Activated naive CD4-positive, alpha-beta T cell treated with anti-CD3 and anti-CD28 coated beads for 36 hours (primary cell): ENCODE measurements around the gene UBE2G2. TPM values are rescaled to one million over a fixed set of nuclear protein-coding genes. Genes with fewer than 3 reads are reported as not detected.

ENCODE experiments used
- CTCF ChIA-PET: fragments of 350-600 bp; sonication (Branson Sonifier 250); formaldehyde crosslinking; loops from one replicate; lab custom pipeline; 2021; ENCODE audit warnings: antibody characterized with exemption; lab: Charles Lee
- DNase-seq: peaks from one replicate; pipeline ENCODE4 v3.0.0-alpha.2; 2020
- H3K27ac Mint-ChIP-seq: one replicate; pipeline ENCODE4 v1.8.0; 2021; ENCODE audit warnings: mild to moderate bottlenecking, mixed read lengths
- H3K27me3 Mint-ChIP-seq: one replicate; pipeline ENCODE4 v1.8.0; 2021; ENCODE audit warnings: low read depth, mixed read lengths
- H3K36me3 Mint-ChIP-seq: one replicate; pipeline ENCODE4 v1.8.0; 2021; ENCODE audit warnings: low read depth, mixed read lengths
- H3K4me1 Mint-ChIP-seq: one replicate; pipeline ENCODE4 v1.8.0; 2021; ENCODE audit warnings: low read depth, mixed read lengths
- H3K4me3 Mint-ChIP-seq: one replicate; pipeline ENCODE4 v1.8.0; 2021; ENCODE audit warnings: mild to moderate bottlenecking, moderate library complexity, mixed read lengths
- H3K9me3 Mint-ChIP-seq: one replicate; pipeline ENCODE4 v1.8.0; 2021; ENCODE audit warnings: mixed read lengths
- intact Hi-C: fragments of 100-400 bp; cut with micrococcal nuclease; formaldehyde crosslinking; loops from one replicate; pipeline ENCODE4 v1.15.1; 2023
- total RNA-seq, 2 experiments: library from RNA; stranded (reverse); gene quantifications; one replicate each; pipeline ENCODE4 v1.2.3, GENCODE V29; 2021

UBE2G2 gene
- total RNA-seq, 2 experiments from 2014 or later: 94.0 to 95.2 TPM

DNA sequence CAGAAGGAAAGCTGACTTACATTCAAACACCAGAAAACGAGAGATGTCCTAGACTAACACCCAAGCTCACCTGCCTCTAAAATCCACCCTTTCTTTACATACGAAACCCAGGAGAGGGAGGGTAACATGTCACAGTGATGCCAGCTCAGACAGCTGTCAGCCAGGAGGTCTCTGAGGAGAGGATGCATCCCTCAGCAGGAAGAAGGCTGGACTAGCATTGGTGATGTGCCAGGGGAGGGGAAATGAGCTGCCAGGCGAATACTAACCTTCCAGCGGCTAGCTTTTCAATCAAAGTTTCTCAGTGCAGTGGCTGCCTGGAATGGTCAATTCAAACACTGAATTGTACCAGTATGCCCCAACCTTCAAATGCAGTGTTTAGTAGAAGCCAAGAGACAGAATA is 3.6 kb upstream of the UBE2G2 start:
- H3K9me3 Mint-ChIP-seq: no peaks in the 10 kb centered on the region
- no peak overlapping the region for H3K27ac Mint-ChIP-seq
- H3K27me3 Mint-ChIP-seq: no peaks in the 10 kb centered on the region
- intact Hi-C loops: no loop called here
- no peak overlapping the region for H3K4me3 Mint-ChIP-seq
- peaks cover 39% of the 10 kb centered on the region for H3K36me3 Mint-ChIP-seq
- DNase-seq: no peak
- CTCF ChIA-PET: no interaction called here
- peaks cover 36% of the 10 kb centered on the region for H3K4me1 Mint-ChIP-seq

DNA sequence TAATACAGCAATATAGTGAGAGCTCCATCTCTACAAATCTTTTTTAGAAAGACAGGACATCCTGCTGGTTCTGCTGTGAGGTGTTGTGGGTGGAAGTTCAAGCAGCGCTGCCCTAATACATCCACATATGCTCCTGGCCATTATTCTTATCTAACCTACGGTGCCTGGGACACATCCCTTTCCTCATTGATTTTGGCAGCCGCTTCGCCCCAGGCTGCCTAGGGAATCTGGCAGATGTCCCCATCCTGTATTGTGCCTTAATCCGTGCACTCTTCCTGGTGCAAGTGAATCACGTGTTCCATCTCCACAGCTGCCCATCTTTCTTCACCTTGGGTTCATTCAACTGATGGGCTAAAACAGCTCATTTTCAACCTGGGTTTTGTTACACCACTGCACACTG is 3.1 kb upstream of the UBE2G2 start:
- intact Hi-C loops: no loop called here
- Mint-ChIP-seq H3K4me3 (no peak overlapping the region), H3K36me3 (peaks cover 41% of the 10 kb centered on the region), H3K27ac (no peak overlapping the region), H3K9me3 (no peaks in the 10 kb centered on the region), H3K4me1 (peaks cover 36% of the 10 kb centered on the region), H3K27me3 (no peaks in the 10 kb centered on the region)
- CTCF ChIA-PET: interaction anchor here (2.3 kb wide), 1 partner anchor 11 kb away, joined by 8 read pairs; no protein-coding TSS in a partner anchor
- DNase-seq: no peak

DNA sequence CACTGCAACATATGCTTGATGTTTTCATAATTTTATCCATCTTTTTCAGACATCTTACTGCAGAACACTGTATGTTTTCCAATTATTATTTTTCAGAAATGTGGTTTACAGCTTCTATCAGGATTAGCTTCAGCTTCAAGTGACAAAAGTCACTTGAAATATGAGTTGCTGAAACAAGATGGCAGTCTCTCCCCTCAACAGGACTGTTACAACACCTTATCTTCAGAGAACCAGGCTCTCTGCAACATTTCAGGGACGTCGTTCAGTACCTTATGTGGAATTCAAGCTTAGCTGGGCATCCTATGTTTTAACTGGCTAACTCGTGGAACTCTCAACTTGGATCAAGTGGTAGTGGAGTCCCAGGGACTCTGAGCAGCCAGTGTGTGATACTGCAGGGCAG is 2.0 kb upstream of the UBE2G2 start:
- CTCF ChIA-PET: interaction anchor here (1.2 to 2.3 kb wide), 3 partner anchors 10 to 129 kb away, joined by 3 to 8 read pairs (median 5); no protein-coding TSS in a partner anchor
- Mint-ChIP-seq H3K27me3 (no peaks in the 10 kb centered on the region), H3K27ac (no peak overlapping the region), H3K4me1 (peaks cover 47% of the 10 kb centered on the region), H3K36me3 (peaks cover 43% of the 10 kb centered on the region), H3K4me3 (peak overlapping the region; percentile 83), H3K9me3 (no peaks in the 10 kb centered on the region)
- no peak for DNase-seq
- intact Hi-C loops: no loop called here

DNA sequence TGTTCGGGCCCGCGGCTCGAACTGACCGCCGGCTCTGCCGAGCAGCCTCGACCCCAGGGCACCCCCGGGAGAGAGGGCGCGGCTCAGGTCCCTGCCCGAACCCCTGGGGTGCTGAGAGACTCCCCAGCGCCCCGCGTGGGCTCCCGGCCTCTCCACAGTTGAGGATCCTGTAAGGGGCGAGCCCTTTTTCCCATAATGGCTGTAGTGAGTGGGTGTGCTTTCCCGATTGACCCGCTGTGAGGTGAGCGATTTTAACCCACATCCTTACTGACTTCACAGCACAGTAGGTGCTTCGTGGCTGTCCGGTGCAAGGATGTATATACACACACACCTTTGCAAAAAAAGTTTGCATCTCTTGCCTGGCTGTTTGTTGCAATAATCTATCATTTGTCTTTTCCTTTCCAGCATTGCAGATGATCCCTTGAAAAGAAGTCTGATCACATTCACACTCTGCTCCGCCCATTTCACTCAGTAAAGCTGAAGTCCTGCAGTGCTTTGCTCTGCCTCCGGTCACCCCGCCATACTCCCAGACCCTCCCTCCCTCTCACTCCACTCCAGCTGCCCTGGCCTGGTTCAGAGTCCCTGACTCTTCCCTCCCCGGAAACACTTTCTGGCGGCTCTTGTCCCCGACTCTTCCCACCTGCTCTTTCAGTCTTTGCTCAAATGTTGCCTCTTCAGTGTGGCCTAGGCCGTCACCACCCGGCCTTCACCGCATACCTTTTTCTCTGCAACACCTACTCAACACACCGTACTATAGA is 955 bp upstream of the UBE2G2 start:
- Mint-ChIP-seq H3K4me3 (peak overlapping the region; percentile 83), H3K36me3 (peaks cover 51% of the 10 kb centered on the region), H3K27ac (peak overlapping the region; percentile 52), H3K4me1 (peaks cover 55% of the 10 kb centered on the region), H3K27me3 (no peaks in the 10 kb centered on the region), H3K9me3 (no peaks in the 10 kb centered on the region)
- DNase-seq: no peak
- CTCF ChIA-PET: interaction anchor here (0.6 to 2.3 kb wide), 7 partner anchors 9 to 130 kb away, joined by 3 to 9 read pairs (median 3); no protein-coding TSS in a partner anchor
- intact Hi-C loops: no loop called here

DNA sequence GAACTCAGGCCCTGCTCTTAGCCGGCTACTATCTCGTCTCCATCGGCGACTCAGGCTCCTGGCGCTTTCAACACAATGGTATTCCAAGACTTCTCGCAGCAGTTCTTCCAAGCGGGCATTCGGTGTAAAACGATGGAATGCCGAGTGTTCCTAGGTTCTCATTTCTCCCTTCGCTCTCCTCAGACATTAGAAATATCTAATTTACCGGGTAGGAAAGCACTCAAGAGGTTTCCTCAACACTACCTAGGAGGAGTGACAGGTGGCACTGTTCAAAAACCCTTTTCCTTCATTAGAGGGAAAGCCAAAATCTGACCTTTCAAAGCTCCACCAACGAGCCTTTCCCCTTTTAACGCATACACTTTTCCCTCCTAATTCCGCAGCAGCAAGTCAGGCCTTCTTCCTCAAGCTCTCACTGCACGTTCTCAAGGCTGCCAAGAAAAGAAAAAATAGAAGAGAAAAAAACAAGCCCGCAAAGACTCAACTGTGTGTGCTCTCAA is 601 bp downstream of the UBE2G2 start:
- intact Hi-C loops: loop anchor here (1.0 to 2.0 kb wide), 3 partner anchors 16 to 126 kb away; no protein-coding TSS in a partner anchor
- CTCF ChIA-PET: interaction anchor here (0.7 to 4.0 kb wide), 25 partner anchors 8 to 329 kb away, joined by 3 to 34 read pairs (median 4); partner anchors contain the start of genes ITGB2 and SUMO3
- H3K4me1 Mint-ChIP-seq: peaks cover 65% of the 10 kb centered on the region
- H3K36me3 Mint-ChIP-seq: peaks cover 47% of the 10 kb centered on the region
- H3K9me3 Mint-ChIP-seq: no peaks in the 10 kb centered on the region
- H3K4me3 Mint-ChIP-seq: peak overlapping the region; percentile 98
- DNase-seq: peak; percentile 40
- H3K27me3 Mint-ChIP-seq: no peaks in the 10 kb centered on the region
- peak overlapping the region; percentile 83 for H3K27ac Mint-ChIP-seq

DNA sequence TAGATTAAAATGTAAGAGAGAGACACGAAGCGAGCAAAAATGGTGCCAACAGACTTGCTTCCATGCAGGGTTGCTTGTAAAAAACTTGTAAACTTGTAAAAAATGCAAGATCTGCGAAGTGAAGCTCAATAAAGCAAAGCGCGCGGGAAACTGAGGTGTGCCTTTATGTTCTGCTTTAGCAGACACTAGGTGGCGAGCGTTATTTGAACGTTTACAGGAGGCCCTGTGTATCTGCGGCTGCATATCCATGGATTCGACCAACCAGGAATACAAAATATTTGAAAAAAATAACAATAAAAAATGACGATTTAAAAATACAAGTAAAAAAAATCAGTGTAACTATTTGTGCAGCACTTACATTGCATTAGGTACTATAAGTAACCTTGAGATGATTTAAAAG is 1.5 kb downstream of the UBE2G2 start:
- Mint-ChIP-seq H3K4me3 (peak overlapping the region; percentile 98), H3K9me3 (no peaks in the 10 kb centered on the region), H3K27ac (peak overlapping the region; percentile 21), H3K36me3 (peaks cover 44% of the 10 kb centered on the region), H3K27me3 (no peaks in the 10 kb centered on the region), H3K4me1 (peaks cover 72% of the 10 kb centered on the region)
- CTCF ChIA-PET: interaction anchor here (0.6 to 4.0 kb wide), 20 partner anchors 9 to 330 kb away, joined by 3 to 34 read pairs (median 5); no protein-coding TSS in a partner anchor
- peak; percentile 30 for DNase-seq
- intact Hi-C loops: loop anchor here (2.0 kb wide), 1 partner anchor 127 kb away; no protein-coding TSS in a partner anchor

DNA sequence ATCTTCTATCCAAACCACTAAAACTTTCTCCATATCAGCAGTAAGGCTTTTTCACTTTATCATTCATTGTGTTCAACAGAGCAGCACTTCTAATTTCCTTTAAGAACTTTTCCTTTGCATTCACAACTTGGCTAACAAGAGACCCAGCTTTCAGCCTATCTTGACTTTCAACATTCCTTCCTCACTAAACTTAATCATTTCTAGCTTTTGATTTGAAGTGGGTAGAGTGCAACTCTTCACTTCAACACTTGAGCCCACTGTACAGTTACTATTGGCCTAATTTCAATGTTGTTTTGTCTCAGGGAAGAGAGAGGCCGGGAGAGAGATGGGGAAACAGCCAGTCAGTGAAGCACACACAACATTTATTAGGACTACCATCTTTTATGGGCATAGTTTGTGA is 2.0 kb downstream of the UBE2G2 start:
- Mint-ChIP-seq H3K27me3 (no peaks in the 10 kb centered on the region), H3K36me3 (peaks cover 41% of the 10 kb centered on the region), H3K27ac (peak overlapping the region; percentile 21), H3K4me3 (peak overlapping the region; percentile 26), H3K4me1 (peaks cover 72% of the 10 kb centered on the region), H3K9me3 (no peaks in the 10 kb centered on the region)
- no peak for DNase-seq
- intact Hi-C loops: loop anchor here (1.0 to 2.0 kb wide), 2 partner anchors 47 to 127 kb away; no protein-coding TSS in a partner anchor
- CTCF ChIA-PET: interaction anchor here (0.6 to 4.0 kb wide), 13 partner anchors 8 to 289 kb away, joined by 3 to 34 read pairs (median 6); no protein-coding TSS in a partner anchor

DNA sequence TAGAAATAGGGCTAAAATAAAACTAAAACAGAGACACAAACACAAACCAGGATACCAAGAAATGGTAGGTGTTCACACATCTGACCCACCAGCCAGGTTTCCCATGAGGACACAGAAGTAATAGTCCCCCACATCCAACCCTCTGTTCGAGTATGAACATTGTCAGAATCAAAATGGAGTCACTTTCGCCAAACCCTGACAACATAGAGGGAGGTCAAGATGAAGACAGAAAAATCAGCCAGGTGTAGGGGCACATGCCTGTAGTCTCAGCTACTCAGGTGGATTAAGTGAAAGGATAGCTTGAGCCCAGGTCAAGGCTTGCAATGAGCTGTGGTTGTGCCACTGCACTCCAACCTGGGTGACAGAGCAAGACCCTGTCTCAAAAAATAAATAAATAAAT is 3.8 kb downstream of the UBE2G2 start:
- CTCF ChIA-PET: no interaction called here
- Mint-ChIP-seq H3K4me3 (no peak overlapping the region), H3K27me3 (no peaks in the 10 kb centered on the region), H3K9me3 (no peaks in the 10 kb centered on the region), H3K4me1 (peaks cover 71% of the 10 kb centered on the region), H3K27ac (no peak overlapping the region), H3K36me3 (peaks cover 29% of the 10 kb centered on the region)
- DNase-seq: no peak
- intact Hi-C loops: no loop called here

DNA sequence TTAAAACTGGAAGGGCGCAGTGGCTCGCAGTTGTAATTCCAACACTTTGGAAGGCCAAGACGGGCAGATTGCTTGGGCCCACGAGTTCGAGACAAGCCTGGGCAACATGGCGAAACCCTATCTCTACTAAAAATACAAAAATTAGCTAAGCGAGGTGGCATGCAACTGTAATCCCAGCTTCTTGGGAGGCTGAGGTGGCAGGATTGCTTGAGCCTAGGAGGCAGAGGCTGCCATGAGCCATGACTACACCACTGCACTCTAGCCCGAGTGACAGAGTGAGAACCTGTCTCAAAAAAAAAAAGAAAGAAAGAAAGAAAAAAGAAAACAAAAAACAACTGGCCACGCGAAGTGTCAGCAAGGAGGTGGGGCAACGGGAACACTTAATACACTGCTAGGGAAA is 6.3 kb downstream of the UBE2G2 start:
- Mint-ChIP-seq H3K4me3 (no peak overlapping the region), H3K36me3 (peaks cover 33% of the 10 kb centered on the region)
- intact Hi-C loops: no loop called here

DNA sequence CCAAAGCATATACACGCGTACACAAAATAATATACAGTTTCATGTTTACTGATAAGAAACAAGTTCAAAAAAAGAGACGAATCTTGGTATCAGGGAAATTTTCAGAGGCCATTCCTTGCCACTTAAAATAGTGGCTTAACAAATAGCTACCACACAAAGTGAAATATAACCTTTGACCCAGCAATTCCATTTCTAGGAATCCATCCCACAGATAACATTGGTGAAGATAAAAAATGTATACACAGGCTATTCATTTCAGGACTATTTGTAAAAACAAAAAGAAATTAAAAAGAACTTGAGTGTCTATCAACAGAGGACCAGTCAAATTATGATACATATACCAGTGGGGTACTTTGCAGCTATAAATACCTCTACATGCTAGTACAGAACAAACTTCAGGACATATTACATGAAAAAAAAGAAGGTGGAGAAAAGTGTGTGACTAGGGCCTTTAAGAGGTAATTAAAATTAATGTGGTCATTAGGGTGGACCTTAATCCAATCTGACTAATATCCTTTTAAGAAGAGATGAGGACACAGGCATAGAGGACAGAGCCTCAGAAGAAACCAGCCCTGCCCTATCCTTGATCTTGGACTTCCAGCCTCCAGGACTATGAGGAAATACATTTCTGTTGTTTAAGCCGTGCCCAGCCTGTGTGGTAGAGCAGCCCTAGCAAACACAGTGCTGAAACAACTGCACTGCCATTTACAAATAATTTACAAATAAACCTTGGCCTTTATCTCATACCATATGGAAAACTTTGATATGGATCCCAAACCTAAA is 7.8 kb downstream of the UBE2G2 start:
- H3K27ac Mint-ChIP-seq: peak overlapping the region; percentile 19
- peaks cover 25% of the 10 kb centered on the region for H3K36me3 Mint-ChIP-seq
- no peaks in the 10 kb centered on the region for H3K27me3 Mint-ChIP-seq
- peaks cover 72% of the 10 kb centered on the region for H3K4me1 Mint-ChIP-seq
- no peak for DNase-seq
- no peaks in the 10 kb centered on the region for H3K9me3 Mint-ChIP-seq
- no peak overlapping the region for H3K4me3 Mint-ChIP-seq
- CTCF ChIA-PET: interaction anchor here (0.6 to 2.0 kb wide), 33 partner anchors 7 to 310 kb away, joined by 3 to 27 read pairs (median 4); partner anchors contain the start of genes KRTAP12-2, SUMO3 and UBE2G2
- intact Hi-C loops: loop anchor here (1.0 kb wide), 2 partner anchors 51 to 283 kb away; no protein-coding TSS in a partner anchor

More for the DNA sequence above, 6.3 kb downstream of the UBE2G2 start:
- no peaks in the 10 kb centered on the region for H3K9me3 Mint-ChIP-seq
- H3K4me1 Mint-ChIP-seq: peaks cover 76% of the 10 kb centered on the region
- DNase-seq: no peak
- no peak overlapping the region for H3K27ac Mint-ChIP-seq
- CTCF ChIA-PET: interaction anchor here (0.8 to 1.0 kb wide), 2 partner anchors 80 to 284 kb away, joined by 3 to 4 read pairs; no protein-coding TSS in a partner anchor
- H3K27me3 Mint-ChIP-seq: no peaks in the 10 kb centered on the region

DNA sequence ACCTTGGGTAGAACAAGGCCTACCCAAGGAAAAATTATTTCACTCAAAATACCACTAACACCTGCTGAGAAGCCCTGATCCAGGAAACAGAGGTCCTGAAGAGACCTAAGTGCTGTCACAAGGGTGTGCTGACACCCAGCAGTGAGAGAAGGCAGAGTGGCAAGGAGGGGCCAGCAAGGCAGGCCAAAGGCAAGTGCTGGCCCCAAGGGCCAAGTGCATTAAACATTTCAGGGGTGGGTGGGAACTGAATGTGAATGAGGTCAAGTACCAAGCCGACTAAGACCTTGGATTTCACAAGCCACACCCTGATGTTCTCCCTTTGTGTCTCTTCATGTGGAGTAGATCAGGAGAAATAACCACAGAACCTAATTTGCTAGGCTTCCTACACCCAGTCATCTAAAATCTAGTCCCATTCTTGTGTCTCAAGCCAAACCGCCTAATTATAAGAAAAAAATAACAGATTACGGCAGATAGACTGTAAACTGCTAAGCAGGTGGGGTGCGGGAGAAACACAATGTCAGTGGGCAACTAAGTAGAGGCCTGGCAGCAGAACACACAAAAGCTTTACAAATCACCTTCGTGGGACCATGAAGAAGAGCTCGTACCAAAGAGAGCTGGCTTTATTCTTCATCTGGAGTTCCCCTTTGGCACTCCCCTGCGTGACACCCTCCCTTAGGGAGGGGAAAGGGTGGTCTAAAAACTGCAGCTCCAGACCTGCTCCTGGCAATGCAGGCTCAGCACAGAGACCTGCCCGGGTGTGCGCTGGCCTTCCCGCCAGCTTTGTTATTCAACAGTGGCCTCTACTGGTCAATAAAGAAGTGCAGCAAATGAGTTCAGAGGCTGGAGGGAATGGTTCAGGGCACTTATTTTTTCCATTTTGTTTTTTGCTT is 8.7 kb downstream of the UBE2G2 start:
- H3K27ac Mint-ChIP-seq: peak overlapping the region; percentile 19
- H3K4me1 Mint-ChIP-seq: peaks cover 65% of the 10 kb centered on the region
- no peaks in the 10 kb centered on the region for H3K27me3 Mint-ChIP-seq
- intact Hi-C loops: loop anchor here (1.0 kb wide), 2 partner anchors 51 to 283 kb away; no protein-coding TSS in a partner anchor
- peaks cover 18% of the 10 kb centered on the region for H3K36me3 Mint-ChIP-seq
- DNase-seq: peak; percentile 62
- CTCF ChIA-PET: interaction anchor here (0.6 to 2.0 kb wide), 33 partner anchors 8 to 309 kb away, joined by 3 to 27 read pairs (median 4); partner anchors contain the start of genes KRTAP12-2, SUMO3 and UBE2G2
- H3K4me3 Mint-ChIP-seq: no peak overlapping the region
- no peaks in the 10 kb centered on the region for H3K9me3 Mint-ChIP-seq
